GM10266 (cell line): Measurements from ENCODE around the gene KRT81.
"Not testable (repeated sequence)": the region's sequence is repeated elsewhere in the genome, so short reads cannot be mapped to it uniquely, and the experiment has no call there.

ENCODE experiments used
- DNase-seq: peaks from one replicate; pipeline ENCODE4 v3.0.0; 2012; ENCODE audit errors: extremely low spot score
- CTCF ChIP-seq: IDR thresholded peaks from 2 replicates; pipeline ENCODE4 v1.5.1; 2012; ENCODE audit warnings: mild to moderate bottlenecking, low read depth; ENCODE audit not compliant: control insufficient read depth, insufficient read depth; ENCODE audit errors: missing control alignments

The KRT81 gene

GRCh38 chr12:52258335-52258901, 32.9 kb downstream of the KRT81 start:
- TF ChIP-seq CTCF = no peak
- DNase-seq = no peak

- not testable (repeated sequence) for DNase-seq
Observed at GRCh38 chr12:52257922-52258321, 33.4 kb downstream of the KRT81 start.

- no peak for DNase-seq
- TF ChIP-seq CTCF = no peak
Observed at GRCh38 chr12:52257074-52257551, 34.2 kb downstream of the KRT81 start.

- TF ChIP-seq CTCF = no peak
- DNase-seq = no peak
Observed at GRCh38 chr12:52256584-52256935, 34.8 kb downstream of the KRT81 start.

GRCh38 chr12:52255926-52256583, 35.3 kb downstream of the KRT81 start:
- no peak for TF ChIP-seq CTCF

GRCh38 chr12:52254965-52255751, 36.2 kb downstream of the KRT81 start:
- no peak for DNase-seq
- no peak for TF ChIP-seq CTCF

More at GRCh38 chr12:52255926-52256583, 35.3 kb downstream of the KRT81 start:
- DNase-seq = no peak

- no peak for DNase-seq
- TF ChIP-seq CTCF = no peak
Observed at GRCh38 chr12:52254180-52254964, 37.0 kb downstream of the KRT81 start.
